Lung (tissue), 12 donors: ENCODE data around the gene ZFYVE9. TPM values are rescaled to one million over a fixed set of nuclear protein-coding genes. Genes with fewer than 3 reads are reported as not detected.

ENCODE experiments used
- ATAC-seq: fragments of 200-7000 bp; cut with Tn5 transposase; one replicate; pipeline ENCODE4 v1.9.1; 2020; ENCODE audit warnings: moderate number of reproducible peaks; ENCODE audit not compliant: insufficient read depth, low FRiP score
- DNase-seq, 3 donors: peaks; one replicate each; pipeline ENCODE4 v3.0.0-alpha.2; 2013 to 2017
- H3K27ac ChIP-seq, 2 donors: one replicate each; pipeline ENCODE4 v1.5.1; 2013; ENCODE audit warnings: mild to moderate bottlenecking in 2 of 2, moderate library complexity in 2 of 2, control low read depth in 1 of 2, inconsistent platforms in 1 of 2, low read depth in 1 of 2, low read length in 1 of 2
- H3K27me3 ChIP-seq, 3 donors: one replicate each; pipeline ENCODE4 v1.5.1; 2013; ENCODE audit warnings: low read length in 2 of 3; ENCODE audit not compliant: control insufficient read depth in 3 of 3, insufficient read depth in 3 of 3
- H3K36me3 ChIP-seq, 4 donors: one replicate each; pipeline ENCODE4 v1.5.1; 2013; ENCODE audit warnings: low read length in 4 of 4, mild to moderate bottlenecking in 1 of 4, moderate library complexity in 1 of 4; ENCODE audit not compliant: control insufficient read depth in 4 of 4, insufficient read depth in 4 of 4
- H3K4me1 ChIP-seq, 5 donors: one replicate each; pipeline ENCODE4 v1.5.1; 2013; ENCODE audit warnings: low read length in 5 of 5, mild to moderate bottlenecking in 2 of 5, moderate library complexity in 1 of 5; ENCODE audit not compliant: control insufficient read depth in 5 of 5, insufficient read depth in 5 of 5
- H3K4me3 ChIP-seq: one replicate; pipeline ENCODE4 v1.5.1; 2013; ENCODE audit warnings: mild to moderate bottlenecking, control low read depth, moderate library complexity
- H3K9ac ChIP-seq, 2 donors: one replicate each; pipeline ENCODE4 v1.5.1; 2013; ENCODE audit warnings: low read length in 2 of 2, control low read depth in 1 of 2; ENCODE audit not compliant: insufficient read depth in 1 of 2
- H3K9me3 ChIP-seq, 4 donors: one replicate each; pipeline ENCODE4 v1.5.1; 2013; ENCODE audit warnings: low read length in 3 of 4, mild to moderate bottlenecking in 1 of 4, moderate library complexity in 1 of 4; ENCODE audit not compliant: control insufficient read depth in 4 of 4, insufficient read depth in 3 of 4
- CTCF ChIP-seq: IDR thresholded peaks from 2 replicates; pipeline ENCODE4 v1.5.1; 2012; ENCODE audit warnings: mild to moderate bottlenecking; ENCODE audit errors: control extremely low read depth, extremely low read depth
- WGBS, 2 donors: extraction: QIAGEN DNeasy Blood & Tissue Kit; methylation state at CpG; one replicate each; pipeline ENCODE4 v1.1.7; 2013; 5-methylcytosine and 5-hydroxymethylcytosine counted together
- polyA plus RNA-seq, 2 donors: library from polyadenylated mRNA; stranded (reverse); fragments of 200-250 nt; gene quantifications; one replicate each; pipeline ENCODE4 v1.2.1, GENCODE V29; 2013
- total RNA-seq, 2 donors: library from RNA; depleted of rRNA in 1 of 2; stranded (reverse); fragments of >200 nt in 1 of 2; gene quantifications; one replicate each; pipeline ENCODE4 v1.2.1, GENCODE V29; 2014 to 2021
- donor health status: control.
- donor health status: control.
- donor health status: Bipolar disorder and iron deficiency.
- donor health status: healthy.
- donor health status: DM: yes; HTN: yes; CAD: no.

Gene ZFYVE9
- total and polyA plus RNA-seq, 4 donors: 3.3 to 51.5 (median 9.9) TPM

GRCh38 chr1:52237430-52237829 lies 95.5 kb downstream of the ZFYVE9 start:
- 70 to 71% methylated on average over 1 of the region's 1 CpG for WGBS, 2 donors
- H3K4me3 ChIP-seq: no peak overlapping the region
- TF ChIP-seq CTCF: no peak
- H3K27me3 ChIP-seq: no peaks in the 10 kb centered on the region
- H3K4me1 ChIP-seq: no peaks in the 10 kb centered on the region
- H3K36me3 ChIP-seq: peaks cover 0 to 10% (median 2%) of the 10 kb centered on the region in 4 donors
- ATAC-seq (no peak), DNase-seq (no peak)
- no peaks in the 10 kb centered on the region for H3K9me3 ChIP-seq
- no peak overlapping the region for H3K27ac ChIP-seq
- H3K9ac ChIP-seq: no peak overlapping the region

GRCh38 chr1:52238474-52238873 lies 96.6 kb downstream of the ZFYVE9 start:
- no peak overlapping the region for H3K9ac ChIP-seq
- WGBS, 2 donors: 70 to 83% methylated on average over 2 of the region's 2 CpGs
- H3K27ac ChIP-seq: no peak overlapping the region
- no peaks in the 10 kb centered on the region for H3K27me3 ChIP-seq
- TF ChIP-seq CTCF: no peak
- DNase-seq (no peak), ATAC-seq (no peak)
- H3K9me3 ChIP-seq: no peaks in the 10 kb centered on the region
- H3K4me3 ChIP-seq: no peak overlapping the region
- no peaks in the 10 kb centered on the region for H3K4me1 ChIP-seq
- H3K36me3 ChIP-seq: peaks cover 1 to 10% (median 7%) of the 10 kb centered on the region in 4 donors

- TF ChIP-seq CTCF: no peak
- no peak overlapping the region for H3K4me3 ChIP-seq
- no peak overlapping the region for H3K9ac ChIP-seq
- H3K4me1 ChIP-seq: no peaks in the 10 kb centered on the region
- no peak for ATAC-seq
- H3K27me3 ChIP-seq: no peaks in the 10 kb centered on the region
- 81 to 93% methylated on average over 3 of the region's 3 CpGs for WGBS, 2 donors
- H3K36me3 ChIP-seq: peaks cover 1 to 8% (median 6%) of the 10 kb centered on the region in 4 donors
- no peak overlapping the region for H3K27ac ChIP-seq
- no peak for DNase-seq
- no peaks in the 10 kb centered on the region for H3K9me3 ChIP-seq
These were observed 97.2 kb downstream of the ZFYVE9 start for GRCh38 chr1:52238887-52239707.

GRCh38 chr1:52239708-52240001 lies 97.8 kb downstream of the ZFYVE9 start:
- Histone ChIP-seq H3K27me3 (no peaks in the 10 kb centered on the region), H3K9me3 (no peaks in the 10 kb centered on the region), H3K4me1 (no peaks in the 10 kb centered on the region), H3K9ac (no peak overlapping the region), H3K27ac (no peak overlapping the region), H3K36me3 (peaks cover 0 to 8% (median 4%) of the 10 kb centered on the region in 4 donors), H3K4me3 (no peak overlapping the region)
- ATAC-seq: no peak
- no peak for TF ChIP-seq CTCF
- no peak for DNase-seq
- 12 to 19% methylated on average over 1 of the region's 1 CpG for WGBS, 2 donors
